Left cardiac atrium (tissue), 2 donors: ENCODE measurements around the gene CELA1. TPM values are rescaled to one million over a fixed set of nuclear protein-coding genes. Genes with fewer than 3 reads are reported as not detected.

Source experiments
- total RNA-seq, 2 donors: library from RNA; stranded (reverse); fragmentation: NEBNext Ultra II Directional; extraction: Animal tissue kit (Norgen Biotek cat#: 25700); gene quantifications; one replicate each; pipeline ENCODE4 v1.2.1, GENCODE V29; 2021
- donor health status: DM: no; HTN: yes; CAD: no; lungs with severe emphysema.
- donor health status: DM: yes; HTN: yes; CAD: no.

The CELA1 gene
- total RNA-seq, 2 donors from 2014 or later: not detected

Other genes with a start within 250 kb of the CELA1 start
- gene TFCP2, start 173.5 kb downstream of the CELA1 start, total RNA-seq: 10 to 100 TPM; 18.1 to 20.5 TPM
- gene POU6F1, start 128.6 kb downstream of the CELA1 start, total RNA-seq: 1 to 10 TPM; 5.8 to 8.3 TPM
- 100 to 1,000 TPM; 127 to 157 TPM for gene DAZAP2, start 107.9 kb downstream of the CELA1 start, total RNA-seq
- gene SMAGP, start 76.3 kb downstream of the CELA1 start, total RNA-seq: 1 to 10 TPM; 5.0 to 6.0 TPM
- gene BIN2, start 22.5 kb downstream of the CELA1 start, total RNA-seq: 1 to 10 TPM; 3.2 to 4.0 TPM
- gene GALNT6, start 44.7 kb upstream of the CELA1 start, total RNA-seq: 1 to 10 TPM; 3.6 to 4.4 TPM
- under 1 TPM; 0.29 to 0.71 TPM for gene SLC4A8, start 78.2 kb upstream of the CELA1 start, total RNA-seq
- gene SCN8A, start 244.6 kb upstream of the CELA1 start, total RNA-seq: under 1 TPM; 0.21 to 0.41 TPM